HepG2 (cell line): ENCODE data around the gene MYO18A. TPM values are rescaled to one million over a fixed set of nuclear protein-coding genes. Genes with fewer than 3 reads are reported as not detected.
A peak's percentile ranks its signal among the peaks of the same experiment; 100 is the strongest.

Experiments used
- ATAC-seq: fragments of 200-7000 bp; cut with Tn5 transposase; 3 replicates; pipeline ENCODE4 v1.9.1; 2020; ENCODE audit warnings: mild to moderate bottlenecking, moderate library complexity
- BruUV-seq: library from RNA; stranded (reverse); fragments of 400-500 nt; replicated peaks from 2 replicates; lab custom pipeline; 2021; lab: Mats Ljungman, UMichigan
- CTCF ChIA-PET: fragments of 300-600 bp; formaldehyde crosslinking; extraction: SDS; loops from one replicate; lab custom pipeline; 2021; ENCODE audit warnings: low total read pairs, inconsistent platforms, low intra/inter-chr PET ratio; lab: Yijun Ruan, JAX
- POLR2A ChIA-PET: fragments of 350-600 bp; sonication (Branson Sonifier 250); formaldehyde crosslinking; loops from one replicate; lab custom pipeline; 2020; ENCODE audit warnings: antibody characterized with exemption, inconsistent platforms; lab: Yijun Ruan, JAX
- DNase-seq: peaks from one replicate; pipeline ENCODE4 v3.0.0-alpha.2; 2015; ENCODE audit warnings: low spot score
- FAIRE-seq: peaks from 3 replicates; lab custom pipeline; 2011; peaks lifted over from hg19 to GRCh38; lab: Jason Lieb, UNC
- H2AFZ ChIP-seq: one replicate; pipeline ENCODE4 v1.6.1; 2011; ENCODE audit warnings: low read length, inconsistent platforms
- H3K27ac ChIP-seq: fragments of 300-600 bp; 3 replicates; pipeline ENCODE4 v1.8.0; 2011; ENCODE audit warnings: mixed run types, mild to moderate bottlenecking, mixed read lengths, low read length, inconsistent platforms; ENCODE audit not compliant: insufficient read depth; ENCODE audit errors: extremely low read length
- H3K27me3 ChIP-seq, 2 experiments: fragments of 200-600 bp in 1 of 2; 2 replicates in 1 of 2; 3 replicates in 1 of 2; pipeline versions ENCODE4 v1.6.0 to v1.8.0; 2011; ENCODE audit warnings: low read length in 2 of 2, mild to moderate bottlenecking in 2 of 2, moderate library complexity in 2 of 2, inconsistent platforms in 1 of 2; ENCODE audit not compliant: insufficient read depth in 2 of 2, control insufficient read depth in 1 of 2
- H3K36me3 ChIP-seq, 2 experiments: fragments of 200-600 bp in 1 of 2; replicated peaks in 1 of 2; 2 replicates in 1 of 2; 3 replicates in 1 of 2; pipeline versions ENCODE4 v1.5.1 to v1.8.0; 2011; ENCODE audit warnings: low read length in 2 of 2, inconsistent platforms in 1 of 2; ENCODE audit not compliant: insufficient read depth in 2 of 2, control insufficient read depth in 1 of 2
- H3K4me1 ChIP-seq: 2 replicates; pipeline ENCODE4 v1.5.1; 2012; ENCODE audit warnings: low read length, inconsistent platforms; ENCODE audit not compliant: insufficient read depth
- H3K4me2 ChIP-seq: 2 replicates; pipeline ENCODE4 v1.6.0; 2011; ENCODE audit warnings: low read depth, low read length, inconsistent platforms
- H3K4me3 ChIP-seq, 3 experiments: fragments of 200-600 bp in 1 of 3; sonication (generic), shearing (Covaris generic) in 1 of 3; replicated peaks in 1 of 3; 2 replicates each; pipeline ENCODE4 v1.5.1; 2011 to 2016; ENCODE audit warnings: low read length in 3 of 3, inconsistent platforms in 2 of 3, low read depth in 2 of 3, mild to moderate bottlenecking in 2 of 3, control low read depth in 1 of 3, mixed read lengths in 1 of 3; ENCODE audit not compliant: insufficient read depth in 1 of 3
- H3K79me2 ChIP-seq: one replicate; pipeline ENCODE4 v1.6.1; 2011; ENCODE audit warnings: low read length, inconsistent platforms; ENCODE audit not compliant: insufficient read depth
- H3K9ac ChIP-seq: 2 replicates; pipeline ENCODE4 v1.6.0; 2011; ENCODE audit warnings: mild to moderate bottlenecking, low read depth, low read length, inconsistent platforms; ENCODE audit not compliant: insufficient read depth
- H3K9me3 ChIP-seq: 2 replicates; pipeline ENCODE4 v1.5.1; 2012; ENCODE audit warnings: mild to moderate bottlenecking, low read length
- H4K20me1 ChIP-seq: 2 replicates; pipeline ENCODE4 v1.6.0; 2011; ENCODE audit warnings: inconsistent platforms, mild to moderate bottlenecking, low read length, moderate library complexity; ENCODE audit not compliant: insufficient read depth
- AFF4 ChIP-seq: sonication (generic); formaldehyde crosslinking; IDR thresholded peaks from 2 replicates; pipeline ENCODE4 v1.4.0; 2020; ENCODE audit warnings: missing genetic modification reagents
- LRRFIP1 ChIP-seq: sonication (generic); formaldehyde crosslinking; conservative IDR thresholded peaks from 2 replicates; pipeline ENCODE4 v1.4.0; 2020; ENCODE audit warnings: missing genetic modification reagents
- SP4 ChIP-seq: sonication (generic); formaldehyde crosslinking; IDR thresholded peaks from 2 replicates; pipeline ENCODE4 v1.8.1; 2023; ENCODE audit warnings: mild to moderate bottlenecking, missing genetic modification reagents
- ZNF317 ChIP-seq: sonication (generic); formaldehyde crosslinking; IDR thresholded peaks from 2 replicates; pipeline ENCODE4 v1.5.0; 2020; ENCODE audit warnings: mild to moderate bottlenecking, missing genetic modification reagents
- ZNF563 ChIP-seq: sonication (generic); formaldehyde crosslinking; IDR thresholded peaks from 2 replicates; pipeline ENCODE4 v1.8.0; 2022; ENCODE audit warnings: mild to moderate bottlenecking, moderate library complexity, missing genetic modification reagents
- ZNF704 ChIP-seq: sonication (generic); formaldehyde crosslinking; IDR thresholded peaks from 2 replicates; pipeline ENCODE4 v1.8.1; 2023; ENCODE audit warnings: mild to moderate bottlenecking, inconsistent platforms, moderate library complexity, missing genetic modification reagents, borderline replicate concordance
- WGBS: methylation state at CpG from one replicate; pipeline ENCODE4 v1.1.6; 2017; ENCODE audit warnings: low lambda C conversion rate; 5-methylcytosine and 5-hydroxymethylcytosine counted together
- in situ Hi-C: cut with HindIII; loops from 2 replicates; pipeline ENCODE4 v1.10.0; 2017; ENCODE audit warnings: low pct_unique_long_range_greater_than_20kb; ENCODE audit not compliant: extremely low pct_ligation_motif_present
- intact Hi-C: fragments of 100-400 bp; cut with micrococcal nuclease; formaldehyde crosslinking; loops from one replicate; pipeline ENCODE4 v1.10.0; 2022; ENCODE audit not compliant: unreplicated experiment
- polyA plus RNA-seq, 8 experiments: library from polyadenylated mRNA; depleted of rRNA in 3 of 8; stranded (reverse) in 7 of 8; unstranded in 1 of 8; fragments of >200 nt; fragmentation: Illumina TruSeq in 4 of 8; extraction: Trizol in 4 of 8; gene quantifications; 2 replicates each; pipeline versions ENCODE4 v1.2.1 to v1.2.3, GENCODE V29; 2011 to 2016; ENCODE audit warnings: low read depth in 4 of 8, missing spikeins in 1 of 8, mixed read lengths in 1 of 8; ENCODE audit not compliant: insufficient read depth in 1 of 8
- total RNA-seq, 5 experiments: library from RNA; depleted of rRNA; stranded (reverse); fragments of >200 nt; fragmentation: Illumina TruSeq; extraction: Trizol; gene quantifications; 2 replicates each; pipeline ENCODE4 v1.2.3, GENCODE V29; 2016; ENCODE audit warnings: low read depth in 1 of 5

MYO18A gene
- total and polyA plus RNA-seq, 2 of the 13 experiments (the other 11 are each of a cell fraction or from before 2014, with no cell fraction given), result 16.8 to 24.8 TPM

- 48% methylated on average over 11 of the region's 11 CpGs for WGBS
- peaks cover 80% of the 10 kb centered on the region for H3K4me1 ChIP-seq
- ChIA-PET CTCF (no interaction called here), POLR2A (interaction anchor here (0.8 to 2.5 kb wide), 12 partner anchors 8 to 136 kb away, joined by 3 to 12 read pairs (median 3); partner anchors contain the start of gene PHF12)
- peak overlapping the region; percentile 23 to 78 (median 63) for H3K4me3 ChIP-seq
- in situ Hi-C loops, result no loop called here
- H3K27ac ChIP-seq, result peak overlapping the region; percentile 94
- H3K9me3 ChIP-seq, result no peaks in the 10 kb centered on the region
- peak; percentile 47 for ATAC-seq
- H3K9ac ChIP-seq, result peak overlapping the region; percentile 87
- H3K79me2 ChIP-seq, result peaks cover 33% of the 10 kb centered on the region
- no peak for FAIRE-seq
- DNase-seq, result no peak
- intact Hi-C loops, result loop anchor here (2.0 to 5.0 kb wide), 2 partner anchors 35 to 77 kb away; no protein-coding TSS in a partner anchor
- no peak overlapping the region for H2AFZ ChIP-seq
- peaks cover 3 to 7% of the 10 kb centered on the region in 2 experiments; a peak in 2 of 5 replicates for H3K36me3 ChIP-seq
- H3K4me2 ChIP-seq, result peak overlapping the region; percentile 93
- H4K20me1 ChIP-seq, result no peaks in the 10 kb centered on the region
- no TSS peak for BruUV-seq
- TF ChIP-seq ZNF704 (CRISPR knock-in tag) (0 out of 2 replicates have a peak, but pooled peaks have one; percentile 13), ZNF317 (no peak), SP4 (CRISPR knock-in tag) (0 out of 2 replicates have a peak, but pooled peaks have one; percentile 38), AFF4 (CRISPR knock-in tag) (no peak), LRRFIP1 (CRISPR knock-in tag) (no peak), ZNF563 (CRISPR knock-in tag) (no peak)
- peaks cover 0 to 7% of the 10 kb centered on the region in 2 experiments; a peak in 1 of 5 replicates for H3K27me3 ChIP-seq
Measured at GRCh38 chr17:29042026-29042678, 138.0 kb downstream of the MYO18A start.
